ENCODE results near the gene NANS. TPM values are rescaled to one million over a fixed set of nuclear protein-coding genes. Genes with fewer than 3 reads are reported as not detected.
A peak's percentile ranks its signal among the peaks of the same experiment; 100 is the strongest.

Gene NANS
- total RNA-seq, 2 experiments from 2014 or later, result 51.2 to 51.8 TPM

GRCh38 chr9:98034593-98035546 is 21.7 kb upstream of the NANS start:
- H3K4me3 Mint-ChIP-seq, result peak overlapping the region; percentile 13
- ATAC-seq, result peak; percentile 99
- no peaks in the 10 kb centered on the region for H3K27me3 Mint-ChIP-seq
- peak; percentile 96 for DNase-seq
- no peaks in the 10 kb centered on the region for H3K9me3 Mint-ChIP-seq
- POLR2A ChIA-PET, result interaction anchor here (1.2 to 1.6 kb wide), 3 partner anchors 49 to 113 kb away, joined by 3 to 4 read pairs (median 4); partner anchors contain the start of gene ANP32B
- intact Hi-C loops (cut with micrococcal nuclease), result loop anchor here (1.0 kb wide), 1 partner anchor 112 kb away; no protein-coding TSS in a partner anchor
- TF ChIP-seq, protein P1, sequence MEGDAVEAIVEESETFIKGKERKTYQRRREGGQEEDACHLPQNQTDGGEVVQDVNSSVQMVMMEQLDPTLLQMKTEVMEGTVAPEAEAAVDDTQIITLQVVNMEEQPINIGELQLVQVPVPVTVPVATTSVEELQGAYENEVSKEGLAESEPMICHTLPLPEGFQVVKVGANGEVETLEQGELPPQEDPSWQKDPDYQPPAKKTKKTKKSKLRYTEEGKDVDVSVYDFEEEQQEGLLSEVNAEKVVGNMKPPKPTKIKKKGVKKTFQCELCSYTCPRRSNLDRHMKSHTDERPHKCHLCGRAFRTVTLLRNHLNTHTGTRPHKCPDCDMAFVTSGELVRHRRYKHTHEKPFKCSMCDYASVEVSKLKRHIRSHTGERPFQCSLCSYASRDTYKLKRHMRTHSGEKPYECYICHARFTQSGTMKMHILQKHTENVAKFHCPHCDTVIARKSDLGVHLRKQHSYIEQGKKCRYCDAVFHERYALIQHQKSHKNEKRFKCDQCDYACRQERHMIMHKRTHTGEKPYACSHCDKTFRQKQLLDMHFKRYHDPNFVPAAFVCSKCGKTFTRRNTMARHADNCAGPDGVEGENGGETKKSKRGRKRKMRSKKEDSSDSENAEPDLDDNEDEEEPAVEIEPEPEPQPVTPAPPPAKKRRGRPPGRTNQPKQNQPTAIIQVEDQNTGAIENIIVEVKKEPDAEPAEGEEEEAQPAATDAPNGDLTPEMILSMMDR (IDR thresholded peaks at IDR 0.05), result peak; percentile 69
- no peak overlapping the region for H3K27ac Mint-ChIP-seq
- no peaks in the 10 kb centered on the region for H3K36me3 Mint-ChIP-seq (ENCODE audit: low read depth)
- CTCF ChIA-PET, result interaction anchor here (0.6 to 3.0 kb wide), 39 partner anchors 10 to 398 kb away, joined by 3 to 38 read pairs (median 4); partner anchors contain the start of genes HEMGN, NANS, TBC1D2 and TRIM14
- peaks cover 13% of the 10 kb centered on the region for H3K4me1 Mint-ChIP-seq (ENCODE audit: low read depth)

DNA sequence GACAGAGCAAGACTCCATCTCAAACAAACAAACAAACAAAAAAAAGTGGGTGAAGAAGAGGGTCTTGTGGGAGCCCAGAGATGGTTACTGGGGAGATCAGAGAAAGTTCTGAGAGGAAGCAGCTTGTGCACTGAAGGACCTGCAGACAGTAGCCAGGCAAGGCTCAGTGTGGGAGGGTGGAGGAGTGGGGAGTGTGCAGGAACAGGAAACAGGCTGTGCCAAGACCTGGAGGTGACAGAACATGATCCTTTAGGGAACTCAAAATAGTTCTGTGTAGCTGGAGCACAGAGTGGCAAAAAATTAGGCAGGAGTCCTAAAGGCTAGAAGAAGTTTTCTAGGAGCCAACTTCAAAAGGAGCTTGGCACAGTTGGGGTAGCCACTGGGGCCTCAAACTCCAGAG is 19.2 kb upstream of the NANS start:
- H3K36me3 Mint-ChIP-seq (ENCODE audit: low read depth), result no peaks in the 10 kb centered on the region
- no peak overlapping the region for H3K4me3 Mint-ChIP-seq
- intact Hi-C loops (cut with micrococcal nuclease), result no loop called here
- no peak for ATAC-seq
- peaks cover 12% of the 10 kb centered on the region for H3K4me1 Mint-ChIP-seq (ENCODE audit: low read depth)
- no peaks in the 10 kb centered on the region for H3K9me3 Mint-ChIP-seq
- H3K27ac Mint-ChIP-seq, result no peak overlapping the region
- no peak for DNase-seq
- ChIA-PET POLR2A (interaction anchor here (0.7 to 2.0 kb wide), 4 partner anchors 28 to 115 kb away, joined by 3 to 6 read pairs (median 6); partner anchors contain the start of gene TRMO), CTCF (interaction anchor here (0.8 to 3.6 kb wide), 6 partner anchors 9 to 118 kb away, joined by 3 to 29 read pairs (median 4); partner anchors contain the start of gene TRMO)
- no peaks in the 10 kb centered on the region for H3K27me3 Mint-ChIP-seq
- TF ChIP-seq, protein P1 (IDR thresholded peaks at IDR 0.05), result no peak

GRCh38 chr9:98038958-98039357 is 17.6 kb upstream of the NANS start:
- POLR2A ChIA-PET, result interaction anchor here (0.8 kb wide), 1 partner anchor 80 kb away, joined by 3 read pairs; no protein-coding TSS in a partner anchor
- Mint-ChIP-seq H3K27me3 (no peaks in the 10 kb centered on the region), H3K27ac (no peak overlapping the region), H3K9me3 (no peaks in the 10 kb centered on the region), H3K36me3 (ENCODE audit: low read depth) (no peaks in the 10 kb centered on the region), H3K4me1 (ENCODE audit: low read depth) (peaks cover 6% of the 10 kb centered on the region), H3K4me3 (no peak overlapping the region)
- TF ChIP-seq, protein P1 (IDR thresholded peaks at IDR 0.05), result no peak
- CTCF ChIA-PET, result interaction anchor here (0.6 to 3.6 kb wide), 3 partner anchors 10 to 116 kb away, joined by 3 to 29 read pairs (median 3); partner anchors contain the start of gene TRMO
- ATAC-seq (no peak), DNase-seq (no peak)
- intact Hi-C loops (cut with micrococcal nuclease), result no loop called here

DNA sequence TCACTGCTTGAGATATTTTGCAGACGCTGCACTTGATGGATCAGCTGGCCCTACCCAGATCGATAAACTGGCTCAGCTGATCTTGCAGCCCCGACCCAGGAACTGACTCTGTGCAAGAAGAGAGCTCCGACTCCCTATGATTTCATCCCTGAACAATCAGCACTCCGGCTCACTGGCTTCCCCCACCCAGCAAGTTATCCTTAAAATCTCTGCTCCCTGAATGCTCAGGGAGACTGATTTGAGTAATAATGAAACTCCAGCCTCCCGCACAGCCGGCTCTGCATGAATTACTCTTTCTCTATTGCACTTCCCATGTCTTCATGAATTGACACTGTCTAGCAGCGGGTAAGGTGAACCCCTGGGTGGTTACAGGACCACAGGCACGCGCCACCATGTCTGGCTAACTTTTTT is 16.9 kb upstream of the NANS start:
- ATAC-seq, result no peak

More for the DNA sequence above, 16.9 kb upstream of the NANS start:
- Mint-ChIP-seq H3K4me1 (ENCODE audit: low read depth) (peaks cover 2% of the 10 kb centered on the region), H3K27ac (no peak overlapping the region), H3K27me3 (no peaks in the 10 kb centered on the region), H3K4me3 (no peak overlapping the region), H3K36me3 (ENCODE audit: low read depth) (no peaks in the 10 kb centered on the region), H3K9me3 (no peaks in the 10 kb centered on the region)
- DNase-seq, result no peak
- TF ChIP-seq, protein P1 (IDR thresholded peaks at IDR 0.05), result no peak
- POLR2A ChIA-PET, result interaction anchor here (0.6 to 0.9 kb wide), 3 partner anchors 18 to 80 kb away, joined by 3 to 4 read pairs (median 3); no protein-coding TSS in a partner anchor
- CTCF ChIA-PET, result interaction anchor here (0.6 to 3.6 kb wide), 2 partner anchors 14 to 117 kb away, joined by 3 to 29 read pairs; partner anchors contain the start of gene TRMO
- intact Hi-C loops (cut with micrococcal nuclease), result no loop called here
